GM19099 (cell line): Measurements from ENCODE around the gene C10orf90.

Experiments used
- POLR2A ChIP-seq: IDR thresholded peaks from 3 replicates; pipeline ENCODE4 v1.6.1; 2011; ENCODE audit warnings: low read depth; ENCODE audit not compliant: insufficient read length; ENCODE audit errors: extremely low read depth

C10orf90 gene

DNA sequence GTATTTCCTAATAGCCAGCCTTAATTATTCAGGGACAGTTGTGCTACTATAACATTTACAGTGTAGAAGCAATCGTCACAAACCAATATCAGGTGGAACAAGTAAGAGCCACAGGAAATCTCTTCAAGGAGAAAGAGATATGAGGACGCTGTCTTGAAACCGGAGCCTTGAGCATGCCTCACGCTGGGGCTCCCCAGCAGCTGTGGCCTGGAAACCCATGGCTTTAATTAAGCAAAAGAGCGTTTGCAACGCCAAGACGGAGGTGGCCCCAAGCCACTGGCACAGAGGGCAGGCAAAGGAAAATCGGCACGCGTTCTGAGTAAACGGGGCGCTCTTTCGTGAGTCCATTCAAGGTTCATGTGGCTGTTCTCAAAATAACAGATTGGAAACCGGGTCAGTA lies 84.4 kb downstream of the C10orf90 start:
- TF ChIP-seq POLR2A = no peak

DNA sequence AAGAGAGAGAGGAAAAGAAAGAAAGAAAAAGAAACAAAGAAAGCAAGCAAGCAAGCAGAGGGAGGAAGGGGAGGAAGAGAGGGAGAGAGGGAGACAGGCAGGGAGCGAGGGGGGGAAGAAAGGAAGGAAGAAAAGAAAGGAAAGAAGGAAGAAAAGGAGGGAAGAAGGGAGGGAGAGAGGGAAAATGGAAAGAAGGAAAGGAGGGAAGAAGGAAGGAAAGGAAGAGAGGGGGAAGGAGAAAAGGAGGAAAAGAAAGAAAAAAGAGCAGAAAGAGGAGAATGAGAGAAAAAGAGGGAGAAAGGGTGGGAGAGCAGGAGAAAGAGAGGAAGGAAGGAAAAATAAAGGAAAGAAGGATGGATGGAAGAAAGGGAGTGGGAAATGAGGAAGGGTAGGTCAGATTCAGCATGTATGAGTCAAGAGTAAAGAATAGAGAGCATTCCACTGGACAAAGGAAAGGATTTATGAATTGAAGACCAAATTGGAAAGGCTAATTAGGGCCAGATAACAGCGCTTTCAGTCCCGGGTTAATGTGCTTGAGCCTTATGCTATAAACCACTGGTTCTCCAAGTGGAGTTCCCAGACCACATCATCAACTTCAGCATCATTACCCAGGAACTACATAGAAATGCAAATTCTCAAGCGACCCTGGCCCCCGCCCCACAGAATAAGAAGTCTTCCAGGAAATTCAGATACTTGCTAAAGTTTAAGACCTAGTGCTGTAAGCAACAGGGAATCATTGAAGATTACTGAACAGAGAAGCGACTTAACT lies 85.1 kb downstream of the C10orf90 start:
- TF ChIP-seq POLR2A = no peak

DNA sequence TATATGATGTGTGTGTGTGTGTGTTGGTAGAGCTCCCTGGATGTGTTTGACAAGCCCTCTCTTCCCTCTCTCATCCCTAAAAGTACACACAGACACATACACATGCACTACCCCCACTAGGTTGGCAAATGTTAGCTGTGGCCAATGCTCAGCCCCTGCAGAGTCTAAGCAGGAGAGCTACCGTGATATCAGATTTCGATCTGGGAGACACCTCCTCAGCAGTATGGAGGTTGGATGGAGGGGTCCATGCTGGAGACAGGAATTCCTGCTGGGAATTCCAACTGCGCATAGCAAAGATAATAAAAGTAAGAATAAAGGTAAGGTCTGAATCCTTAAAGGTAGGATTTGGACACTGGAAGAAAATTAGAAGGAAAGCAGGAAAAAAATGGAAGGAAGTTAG lies 85.7 kb downstream of the C10orf90 start:
- no peak for TF ChIP-seq POLR2A

DNA sequence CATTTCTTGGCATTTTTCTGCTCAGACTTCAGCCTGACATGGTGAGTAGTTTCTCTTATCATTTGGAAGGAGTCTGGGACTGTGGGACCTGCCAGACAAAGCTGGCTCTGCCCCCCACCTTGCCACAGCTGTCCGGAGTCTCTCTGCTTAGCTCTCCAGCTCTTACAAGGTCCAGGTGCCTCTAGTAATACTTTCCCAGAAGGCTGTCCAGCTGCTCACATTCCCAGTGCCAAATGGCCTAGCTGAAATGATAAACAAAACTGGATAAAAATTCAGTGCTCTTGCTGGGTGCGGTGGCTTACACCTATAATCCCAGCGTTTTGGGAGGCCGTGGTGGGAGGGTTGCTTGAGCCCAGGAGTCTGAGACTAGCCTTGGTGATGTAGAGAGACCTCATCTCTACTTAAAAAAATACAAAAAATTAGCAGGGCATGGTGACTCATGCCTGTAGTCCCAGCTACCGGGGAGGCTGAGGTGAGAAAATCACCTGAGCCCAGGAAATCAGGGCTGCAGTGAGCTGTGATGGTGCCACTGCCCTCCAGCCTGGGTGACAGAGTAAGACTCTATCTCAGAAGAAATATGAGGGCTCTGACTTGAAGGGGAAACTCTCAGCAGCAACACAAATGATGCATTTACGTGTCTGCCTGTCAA lies 86.8 kb downstream of the C10orf90 start:
- TF ChIP-seq POLR2A = no peak

DNA sequence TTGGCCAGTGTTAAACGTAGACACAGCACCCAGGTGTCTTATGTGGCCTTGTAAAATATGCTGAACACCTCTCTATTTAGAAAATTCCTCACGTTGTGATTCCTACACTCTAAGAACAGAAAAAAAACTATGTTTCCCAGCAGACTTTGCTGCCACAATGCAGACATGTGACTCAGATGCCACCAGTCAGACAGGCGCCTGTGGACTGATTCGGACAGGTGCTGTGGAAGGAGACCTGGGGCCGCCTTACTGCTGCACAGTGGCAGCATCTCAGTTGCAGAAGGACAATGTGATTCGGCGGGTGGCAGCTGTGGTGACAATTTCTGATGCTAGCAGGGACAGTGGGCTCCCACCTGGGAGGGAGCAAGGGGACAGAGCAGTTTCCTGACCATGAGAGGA lies 88.8 kb downstream of the C10orf90 start:
- TF ChIP-seq POLR2A = no peak

DNA sequence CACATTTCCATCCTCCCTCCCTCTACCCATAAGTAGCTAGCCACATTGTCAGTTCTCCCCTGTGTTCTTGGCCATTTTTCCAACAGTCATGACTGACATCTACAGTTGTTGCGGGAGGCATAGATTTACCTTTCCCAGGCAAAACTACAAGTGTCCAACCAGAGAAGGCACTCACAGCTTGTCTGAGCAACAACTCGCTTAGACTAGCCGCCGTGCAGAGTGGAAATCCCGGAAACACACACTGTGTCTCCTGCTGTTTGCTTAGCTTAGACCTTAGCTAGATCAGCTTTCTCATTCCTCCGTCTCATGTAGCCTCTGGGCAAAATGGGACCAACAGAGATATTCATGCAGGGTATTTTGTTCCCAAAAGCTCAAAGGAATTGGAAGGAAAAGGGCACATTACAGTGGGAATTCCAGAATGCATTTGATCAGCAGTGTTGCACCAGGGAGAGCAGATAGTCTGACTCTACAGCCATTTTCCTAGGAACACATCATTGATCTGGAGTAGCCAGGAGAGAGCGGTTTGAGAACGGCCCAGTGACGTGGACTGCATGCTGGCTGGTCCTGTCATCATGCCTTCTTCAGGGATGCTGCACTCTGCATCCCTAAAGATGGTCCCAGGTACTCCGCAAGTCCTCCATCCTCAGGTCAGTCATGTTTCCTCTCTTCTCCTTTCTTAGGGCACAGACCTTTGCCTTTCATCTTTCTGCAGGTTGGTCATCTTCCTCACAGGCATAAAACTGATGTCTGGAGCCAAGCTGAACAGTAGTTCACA lies 89.4 kb downstream of the C10orf90 start:
- TF ChIP-seq POLR2A = no peak

DNA sequence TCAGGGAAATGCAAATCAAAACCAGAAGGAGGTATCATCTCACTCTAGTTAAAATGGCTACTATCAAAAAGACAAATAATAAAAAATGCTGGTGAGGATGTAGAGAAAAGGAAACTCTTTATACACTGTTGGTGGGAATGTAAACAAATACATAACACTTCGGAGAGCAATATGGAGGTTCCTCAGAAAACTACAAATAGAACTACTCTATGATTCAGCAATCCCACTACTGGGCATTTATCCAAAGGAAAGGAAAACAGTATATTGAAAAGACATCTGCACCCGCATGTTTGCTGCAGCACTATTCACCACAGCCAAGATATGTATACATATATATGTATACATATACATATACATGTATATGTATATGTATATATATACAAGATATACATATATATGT lies 94.2 kb downstream of the C10orf90 start:
- no peak for TF ChIP-seq POLR2A

DNA sequence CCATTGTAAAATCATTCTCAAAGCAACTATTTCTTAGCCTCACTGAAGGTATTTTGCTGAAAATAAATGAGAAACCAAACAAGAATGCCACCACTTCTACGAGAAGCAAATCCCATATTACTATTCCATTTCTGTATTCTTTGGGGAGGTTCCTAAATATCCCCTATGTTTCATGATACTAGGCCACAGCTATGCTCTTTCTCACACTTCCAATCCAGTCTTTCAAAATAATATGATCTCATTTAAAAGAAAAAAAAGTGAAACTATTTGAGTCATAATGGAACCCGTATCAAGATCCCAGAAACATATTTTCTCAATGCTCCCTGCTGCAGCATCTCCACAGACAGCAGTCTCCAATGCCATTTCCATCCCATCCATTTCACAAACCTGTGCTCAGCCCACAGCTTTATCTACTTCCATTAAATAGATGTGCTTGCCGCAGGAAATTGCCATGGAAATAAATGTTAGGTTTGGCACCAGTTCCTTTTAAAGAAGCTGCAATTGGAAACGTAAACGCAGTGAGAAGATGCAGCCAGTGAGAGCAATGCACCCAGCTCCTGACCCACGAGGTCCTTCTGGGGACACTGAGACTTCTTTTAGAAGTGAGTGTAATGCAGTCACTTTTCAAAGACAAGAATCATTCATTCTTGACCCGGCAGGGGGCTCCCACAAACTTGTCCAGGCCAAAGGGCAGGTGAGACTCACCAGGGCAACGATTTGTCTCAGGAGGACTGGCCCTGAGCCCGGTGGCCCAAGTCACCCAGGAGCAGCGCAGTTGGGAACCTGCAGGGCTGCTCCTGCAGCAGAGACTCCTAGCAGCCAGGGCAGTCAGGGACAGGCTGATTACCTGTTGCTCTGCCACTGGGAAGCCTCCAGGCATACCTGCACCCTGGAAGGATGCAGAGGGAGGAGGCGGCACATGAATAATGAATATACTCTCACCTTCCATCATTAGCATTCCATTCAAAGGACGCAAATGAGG lies 99.6 kb downstream of the C10orf90 start:
- TF ChIP-seq POLR2A = no peak

DNA sequence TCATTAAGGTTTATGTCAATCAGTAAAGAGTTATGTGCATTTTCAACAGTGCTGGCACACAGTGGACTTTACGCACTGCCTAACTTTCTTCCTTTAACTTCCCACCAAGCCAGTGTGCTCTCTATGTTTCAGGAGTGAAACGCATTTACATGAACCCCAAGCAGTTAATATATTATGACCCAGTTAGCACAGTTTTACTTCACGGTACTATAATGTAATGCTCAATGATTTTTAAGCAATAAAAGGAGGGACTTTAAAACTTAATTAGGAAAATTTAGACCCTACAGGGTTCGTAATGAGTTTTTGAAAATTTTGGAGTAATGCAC lies 100.3 kb downstream of the C10orf90 start:
- TF ChIP-seq POLR2A = no peak

DNA sequence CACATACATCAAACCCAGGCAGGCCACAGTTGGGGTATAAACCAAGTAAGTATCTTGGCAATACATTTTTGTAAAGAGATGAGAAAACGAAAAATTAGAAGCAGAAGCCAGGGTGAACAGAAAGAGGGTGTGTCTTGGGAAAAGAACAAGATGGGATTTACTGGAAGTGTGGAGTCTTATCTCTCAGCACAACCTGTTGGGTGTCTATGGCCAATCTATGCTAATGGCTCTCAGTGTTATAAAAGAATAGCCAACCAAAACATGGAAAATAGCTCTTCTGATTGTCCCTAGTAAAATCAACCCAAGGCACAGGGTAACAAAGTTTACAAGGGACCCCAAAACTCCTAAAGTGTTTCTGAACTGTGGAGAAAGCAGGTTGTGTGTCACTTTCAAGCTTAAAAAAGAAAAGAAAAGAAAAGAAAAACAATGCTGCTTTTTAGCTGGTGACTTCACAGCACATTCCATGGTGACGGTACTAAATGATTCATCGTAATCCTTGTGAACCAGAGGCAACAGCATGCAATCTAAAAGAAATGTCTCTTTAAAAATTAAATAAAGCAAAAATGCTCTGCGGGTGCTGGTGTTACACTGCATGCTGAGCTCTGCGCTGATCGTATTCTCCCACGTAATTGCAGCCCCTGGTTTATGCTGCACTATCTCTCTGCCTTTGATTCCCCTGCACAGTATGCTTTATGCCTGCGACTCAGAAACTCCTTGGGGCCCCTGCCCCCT lies 100.8 kb downstream of the C10orf90 start:
- no peak for TF ChIP-seq POLR2A

DNA sequence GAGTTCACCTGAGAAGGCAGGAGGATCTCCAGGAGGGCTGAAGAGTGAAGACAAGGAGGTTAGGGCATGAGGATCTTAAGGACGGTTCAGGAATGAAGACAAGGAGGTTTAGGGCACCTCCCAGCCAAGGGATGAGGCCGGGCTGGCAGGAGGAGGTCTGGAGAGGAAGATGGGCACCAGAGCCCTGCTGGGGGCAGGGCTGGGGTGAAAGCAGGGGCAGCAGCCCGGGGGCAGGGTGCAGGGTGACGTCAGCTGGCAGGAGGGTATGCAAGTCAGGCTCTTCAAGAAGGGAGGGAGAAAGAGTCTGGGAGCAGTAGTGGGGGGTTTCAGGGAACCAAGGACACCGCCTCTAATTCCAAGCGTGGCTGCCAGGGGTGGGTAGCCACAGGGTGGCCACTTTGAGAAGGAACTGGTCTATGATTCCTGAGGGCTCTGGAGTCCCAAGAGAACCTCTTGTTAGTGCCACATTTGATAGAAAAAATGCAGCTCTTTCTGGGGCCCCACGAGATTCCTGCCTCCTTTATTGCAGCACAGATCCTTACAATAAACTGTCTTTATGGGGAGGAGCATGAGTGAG lies 101.6 kb downstream of the C10orf90 start:
- TF ChIP-seq POLR2A = no peak

DNA sequence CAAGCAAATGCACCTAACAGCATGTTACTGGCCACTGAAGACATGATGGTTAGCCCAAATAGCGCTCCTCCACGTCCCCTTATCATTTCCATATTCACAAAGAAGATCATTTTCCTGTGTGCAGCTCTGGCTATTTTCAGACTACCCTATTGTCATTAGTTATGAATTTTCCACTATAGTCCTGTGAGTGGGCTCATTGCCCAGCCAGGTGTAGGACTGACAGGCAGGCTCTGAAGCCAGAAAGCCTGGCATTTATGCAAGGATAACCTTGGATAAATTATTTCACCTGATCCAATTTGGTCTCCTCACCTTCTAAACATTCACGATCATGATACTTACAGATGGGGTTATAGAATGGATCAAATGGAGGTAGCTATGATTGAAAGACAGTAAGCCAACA lies 104.6 kb downstream of the C10orf90 start:
- TF ChIP-seq POLR2A = no peak

DNA sequence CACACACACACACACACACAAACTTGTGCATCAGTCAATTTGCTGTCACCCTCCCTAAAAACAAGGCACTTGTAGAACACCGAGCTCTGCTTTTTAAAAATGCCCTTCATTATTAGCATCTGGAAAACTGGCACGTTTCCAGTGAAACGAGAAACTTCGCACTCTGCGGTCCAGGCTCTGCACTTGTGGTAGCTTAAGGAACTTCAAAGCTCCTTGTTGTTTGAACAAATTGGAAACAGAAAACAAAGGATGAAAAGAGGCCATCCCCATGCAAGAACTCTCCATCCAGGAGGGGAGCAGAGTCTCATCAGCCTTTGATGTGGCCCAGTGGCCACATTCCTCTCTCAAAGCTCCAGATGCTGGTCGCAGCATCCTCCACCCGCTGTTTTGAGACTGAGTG lies 105.1 kb downstream of the C10orf90 start:
- no peak for TF ChIP-seq POLR2A
